Measurements from ENCODE around the gene AHNAK.
"Not testable (repeated sequence)": the region's sequence is repeated elsewhere in the genome, so short reads cannot be mapped to it uniquely, and the experiment has no call there.

AHNAK gene

GRCh38 chr11:62458212-62459002 lies 88.2 kb downstream of the AHNAK start:
- DNase-seq (ENCODE audit: low read depth, low spot score) = no peak

- DNase-seq (ENCODE audit: low read depth, low spot score) = no peak
Observed at GRCh38 chr11:62457478-62457877, 89.1 kb downstream of the AHNAK start.

GRCh38 chr11:62456630-62457029 lies 90.0 kb downstream of the AHNAK start:
- no peak for DNase-seq (ENCODE audit: low read depth, low spot score)

- DNase-seq (ENCODE audit: low read depth, low spot score) = no peak
Observed at GRCh38 chr11:62452839-62453468, 93.7 kb downstream of the AHNAK start.

- DNase-seq (ENCODE audit: low read depth, low spot score) = no peak
Observed at GRCh38 chr11:62452261-62452660, 94.3 kb downstream of the AHNAK start.

DNA sequence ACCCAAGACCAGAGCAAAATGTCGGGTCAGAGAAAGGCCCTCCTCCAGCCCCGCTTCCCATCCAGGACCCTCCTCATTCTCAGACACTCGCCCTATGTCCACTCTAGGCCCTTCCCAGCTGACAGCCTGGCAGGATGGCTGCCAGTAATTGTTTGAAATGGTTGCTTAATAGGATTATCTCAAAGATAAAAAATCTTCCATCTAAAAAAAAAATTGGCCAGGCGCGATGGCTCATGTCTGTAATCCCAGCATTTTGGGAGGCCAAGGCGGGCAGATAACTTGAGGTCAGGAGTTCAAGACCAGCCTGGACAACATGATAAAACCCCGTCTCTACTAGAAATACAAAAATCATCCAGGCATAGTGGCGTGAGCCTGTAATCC lies 95.4 kb downstream of the AHNAK start:
- no peak for DNase-seq (ENCODE audit: low read depth, low spot score)

DNA sequence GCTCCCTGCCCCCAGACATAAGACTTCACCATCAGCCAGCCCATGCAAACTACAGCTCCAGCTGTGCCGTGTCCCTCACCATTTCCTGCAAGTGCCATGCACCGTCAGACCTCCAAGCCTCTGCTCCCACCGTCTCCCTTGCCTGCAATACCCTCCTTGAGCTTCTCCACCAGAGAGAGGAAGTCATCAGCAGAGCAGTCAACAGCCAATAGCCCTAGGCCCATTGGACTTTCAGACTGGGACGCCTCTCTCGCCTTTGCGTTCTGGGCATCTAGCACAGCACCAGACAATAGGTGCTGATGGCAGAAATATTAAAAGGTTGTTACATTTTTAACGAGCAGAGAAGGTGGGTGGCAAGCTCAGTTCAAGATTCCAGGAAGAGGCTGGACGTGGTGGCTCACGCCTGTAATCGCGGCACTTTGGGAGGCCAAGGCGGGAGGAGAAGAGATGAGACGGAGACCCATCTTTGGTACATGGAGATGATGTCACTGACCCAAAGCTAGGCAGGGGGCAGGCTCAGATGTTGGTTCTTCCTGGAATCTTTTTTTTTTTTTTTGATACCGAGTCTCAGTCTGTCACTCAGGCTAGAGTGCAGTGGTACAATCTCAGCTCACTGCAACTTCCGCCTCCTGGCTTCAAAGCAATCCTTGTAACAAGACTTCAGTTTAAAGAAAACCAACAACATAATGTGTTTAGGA lies 95.9 kb downstream of the AHNAK start:
- DNase-seq (ENCODE audit: low read depth, low spot score) = no peak

- DNase-seq (ENCODE audit: low read depth, low spot score) = not testable (repeated sequence)
Observed at GRCh38 chr11:62449912-62450311, 96.7 kb downstream of the AHNAK start.

DNA sequence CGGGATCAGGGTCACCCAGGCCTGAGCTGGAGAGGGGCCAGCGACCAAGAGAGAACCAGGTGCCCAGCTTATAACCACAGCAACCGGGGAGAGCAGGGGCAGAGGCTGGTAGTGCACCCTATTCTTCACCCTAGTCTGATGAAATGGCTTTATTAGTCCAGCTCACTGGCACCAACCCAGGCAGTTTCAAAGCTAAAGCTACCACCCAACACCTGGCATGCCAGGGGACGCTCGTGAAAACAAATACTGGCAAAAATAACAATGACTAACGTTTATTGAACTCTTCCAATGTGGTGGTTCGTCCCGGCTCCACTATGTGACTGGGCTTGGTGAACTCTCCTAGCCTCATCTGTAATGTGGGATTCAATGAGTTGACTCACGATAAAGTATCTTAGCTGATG lies 97.2 kb downstream of the AHNAK start:
- DNase-seq (ENCODE audit: low read depth, low spot score) = no peak

DNA sequence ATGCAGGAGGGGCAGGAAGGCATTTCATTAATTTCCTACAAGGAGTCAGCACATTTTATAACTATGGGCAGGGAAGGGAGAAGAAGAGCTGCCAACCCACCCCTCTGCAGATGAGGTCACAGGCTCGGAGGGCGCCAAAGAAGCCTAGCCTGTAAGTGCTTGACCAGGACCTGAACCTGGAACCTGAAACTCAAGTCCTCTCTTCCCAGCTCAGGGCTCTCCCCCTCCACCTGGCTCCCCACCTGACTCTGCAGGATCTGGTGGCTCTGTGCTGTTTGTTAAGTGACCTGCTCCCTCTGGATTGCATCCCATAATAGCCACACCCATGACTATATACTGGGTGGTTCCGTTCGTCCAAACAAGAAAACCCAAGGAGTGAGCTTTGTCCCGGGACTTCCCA lies 100.5 kb downstream of the AHNAK start:
- no peak for DNase-seq (ENCODE audit: low read depth, low spot score)

DNA sequence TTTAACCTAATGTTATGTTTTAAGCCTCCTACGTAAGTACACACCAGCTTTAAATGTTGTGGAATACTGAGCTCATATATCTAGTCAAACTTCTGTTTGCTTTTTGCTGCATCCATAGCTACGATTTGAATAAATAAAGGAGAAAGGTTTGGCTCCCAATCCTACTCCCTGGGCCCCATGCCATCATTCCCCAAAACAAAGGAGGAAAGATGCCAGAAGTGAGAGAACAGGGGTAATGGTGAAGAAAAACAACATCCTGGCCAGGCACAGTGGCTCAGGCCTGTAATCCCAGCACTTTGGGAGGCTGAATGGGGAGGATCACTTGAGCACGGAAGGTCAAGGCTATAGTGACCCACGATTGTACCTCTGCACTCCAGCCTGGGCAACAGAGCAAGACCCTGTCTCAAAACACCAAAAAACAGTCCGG lies 101.3 kb downstream of the AHNAK start:
- DNase-seq (ENCODE audit: low read depth, low spot score) = no peak

DNA sequence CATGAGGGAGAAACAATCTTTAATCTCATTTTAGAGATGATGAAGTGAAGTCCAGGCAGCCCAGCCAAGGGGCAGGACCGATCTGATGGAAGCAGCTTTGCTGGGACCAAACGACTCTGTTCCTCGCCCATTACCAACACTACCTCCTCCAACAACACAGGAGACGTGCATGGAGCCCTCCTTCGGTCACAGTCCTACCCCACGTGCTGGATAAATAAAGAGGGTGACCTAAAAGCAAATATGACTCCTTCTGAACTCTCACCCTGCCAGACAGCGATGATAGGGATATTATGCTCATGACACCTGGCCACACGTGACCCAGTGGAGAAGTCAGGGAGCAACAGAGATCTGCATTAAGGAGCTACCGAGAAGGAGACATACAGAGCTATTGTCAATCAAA lies 101.8 kb downstream of the AHNAK start:
- DNase-seq (ENCODE audit: low read depth, low spot score) = no peak

- no peak for DNase-seq (ENCODE audit: low read depth, low spot score)
Observed at GRCh38 chr11:62444236-62444833, 102.3 kb downstream of the AHNAK start.

DNA sequence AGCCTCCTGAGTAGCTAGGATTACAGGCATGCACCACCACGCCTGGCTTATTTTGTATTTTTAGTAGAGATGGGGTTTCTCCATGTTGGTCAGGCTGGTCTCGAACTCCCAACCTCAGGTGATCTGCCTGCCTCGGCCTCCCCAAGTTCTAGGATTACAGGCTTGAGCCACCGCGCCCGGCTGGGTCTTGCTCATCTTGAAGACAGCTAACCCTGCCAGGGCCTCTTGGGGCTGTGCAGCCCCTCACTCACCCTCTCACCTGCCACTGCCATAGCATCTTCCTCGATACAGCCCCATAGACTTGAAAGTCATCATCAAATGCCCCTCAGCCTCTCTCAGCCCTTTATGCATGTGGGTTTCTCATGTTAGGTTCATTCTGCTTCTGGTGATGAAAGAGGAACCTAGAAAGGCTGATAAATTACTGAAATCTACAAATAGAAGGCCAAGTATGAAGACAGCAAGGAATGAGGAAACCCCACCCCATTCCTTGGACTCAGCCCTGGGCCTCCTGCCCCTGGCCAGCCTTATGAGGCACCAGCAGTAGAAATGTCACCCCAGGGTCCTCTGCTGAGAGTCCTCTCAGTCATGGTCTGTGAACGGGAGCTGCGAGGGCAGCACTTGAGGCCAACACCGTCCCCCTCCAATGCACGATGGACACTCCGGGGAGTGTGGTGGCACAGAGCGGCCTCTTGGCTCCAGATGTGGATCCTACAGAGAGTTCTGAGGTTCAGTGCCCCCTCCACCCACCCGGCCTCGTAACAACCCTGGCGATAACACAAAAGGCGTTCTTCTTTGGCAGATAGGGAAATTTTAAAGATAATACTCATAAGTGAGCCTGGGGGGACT lies 103.0 kb downstream of the AHNAK start:
- no peak for DNase-seq (ENCODE audit: low read depth, low spot score)

GRCh38 chr11:62439785-62440602 lies 106.6 kb downstream of the AHNAK start:
- no peak for DNase-seq (ENCODE audit: low read depth, low spot score)

GRCh38 chr11:62438641-62439040 lies 108.0 kb downstream of the AHNAK start:
- DNase-seq (ENCODE audit: low read depth, low spot score) = no peak

GRCh38 chr11:62437616-62438015 lies 109.0 kb downstream of the AHNAK start:
- no peak for DNase-seq (ENCODE audit: low read depth, low spot score)

DNA sequence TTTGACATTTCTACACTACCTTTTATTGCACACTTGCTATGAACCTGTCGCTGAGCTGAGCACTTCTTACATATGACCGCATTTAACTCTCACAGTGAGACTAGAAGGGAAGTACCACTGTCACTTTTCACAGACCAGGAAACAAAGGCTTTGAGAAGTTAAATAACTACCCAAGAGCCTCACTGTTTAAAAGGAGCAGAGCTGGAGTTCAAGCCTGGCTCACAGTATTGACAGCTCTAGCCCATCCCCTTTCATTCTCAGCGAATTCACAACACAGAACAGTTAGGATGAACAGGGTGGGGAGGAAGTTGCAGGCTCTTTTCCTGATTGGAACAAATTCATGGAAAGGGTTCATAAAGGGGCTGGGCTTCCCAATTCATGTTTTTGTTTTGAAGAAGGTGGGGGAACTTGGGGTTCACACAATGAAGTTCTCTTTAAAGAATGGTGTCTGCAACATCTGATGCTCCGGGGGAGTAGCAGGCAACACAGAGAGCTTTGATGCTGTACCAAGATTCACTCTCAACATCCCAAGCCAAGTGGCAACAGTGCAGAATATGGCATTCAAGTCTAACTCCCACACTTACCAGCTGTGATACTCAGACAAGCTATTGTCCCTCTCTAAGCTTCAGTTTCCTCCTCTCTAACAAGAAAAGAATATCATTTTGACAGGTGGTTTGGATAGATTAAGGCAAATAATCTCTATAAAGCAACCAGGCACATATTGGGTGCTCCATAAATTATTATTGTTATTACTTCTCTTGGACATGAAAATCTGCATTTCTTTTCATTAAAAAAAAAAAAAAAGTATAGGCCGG lies 110.6 kb downstream of the AHNAK start:
- no peak for DNase-seq (ENCODE audit: low read depth, low spot score)

GRCh38 chr11:62433904-62434276 lies 112.7 kb downstream of the AHNAK start:
- no peak for DNase-seq (ENCODE audit: low read depth, low spot score)

Data from activated CD4-positive, CD25-positive, alpha-beta regulatory T cell treated with anti-CD3 and anti-CD28 coated beads, Interleukin-2, amount 50 U/mL, for 16 hours (primary cell).